HG03571 (cell line): ENCODE results near the gene TGFB3.
"Not testable (repeated sequence)": the region's sequence is repeated elsewhere in the genome, so short reads cannot be mapped to it uniquely, and the experiment has no call there.

ENCODE experiments used
- ATAC-seq: cut with Tn5 transposase; IDR thresholded peaks from one replicate; pipeline ENCODE4 v1.9.1; 2021; ENCODE audit not compliant: unreplicated experiment

TGFB3 gene

GRCh38 chr14:75981426-75982265 is at the start of gene TGFB3:
TGFB3 (minus strand) TSS chr14:75981995; CDS start chr14:75980893, 1,102 bp downstream.
- ATAC-seq, result peak; percentile 31

- ATAC-seq, result no peak
Measured at GRCh38 chr14:76024211-76024907, 42.6 kb upstream of the TGFB3 start.

GRCh38 chr14:76023757-76024156 is 42.0 kb upstream of the TGFB3 start:
- no peak for ATAC-seq

DNA sequence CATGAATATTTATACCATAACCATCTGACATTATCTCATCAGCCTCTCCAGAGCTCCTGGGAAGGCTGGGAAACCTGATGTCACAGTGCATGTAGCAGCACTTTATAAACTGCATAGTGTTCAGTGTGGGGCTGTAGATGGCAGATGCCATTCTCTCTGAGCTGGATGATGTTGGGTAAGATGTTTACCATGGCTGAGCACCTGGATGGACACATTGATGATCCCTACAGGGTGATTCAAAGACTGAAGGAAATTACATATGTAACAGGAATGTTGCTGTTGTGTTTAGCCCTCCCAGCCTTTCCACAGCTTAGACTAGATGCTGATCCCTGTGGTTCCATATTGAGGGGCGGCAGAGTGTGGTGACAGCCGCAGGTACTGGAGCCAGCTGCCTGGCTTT is 41.2 kb upstream of the TGFB3 start:
- ATAC-seq, result no peak

GRCh38 chr14:76019676-76020075 is 37.9 kb upstream of the TGFB3 start:
- ATAC-seq, result no peak

DNA sequence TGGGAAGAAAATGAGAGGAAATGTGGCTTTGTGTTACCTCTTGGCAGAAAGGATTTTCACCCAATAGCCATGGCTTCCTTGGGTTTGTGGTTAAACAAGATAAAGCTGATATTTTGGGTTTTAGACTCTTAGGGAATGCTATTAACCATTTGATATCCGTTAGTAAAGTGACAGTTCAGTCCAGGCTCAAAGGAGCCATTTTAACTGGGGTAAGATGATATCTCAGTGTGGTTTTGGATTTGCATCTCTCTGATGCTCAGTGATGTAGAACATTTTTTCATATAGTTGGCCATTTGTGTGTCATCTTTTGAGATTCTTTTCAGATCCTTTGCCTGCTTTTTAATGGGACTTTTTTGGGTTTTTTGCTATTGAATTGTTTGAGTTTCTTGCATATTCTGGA is 33.9 kb upstream of the TGFB3 start:
- no peak for ATAC-seq

DNA sequence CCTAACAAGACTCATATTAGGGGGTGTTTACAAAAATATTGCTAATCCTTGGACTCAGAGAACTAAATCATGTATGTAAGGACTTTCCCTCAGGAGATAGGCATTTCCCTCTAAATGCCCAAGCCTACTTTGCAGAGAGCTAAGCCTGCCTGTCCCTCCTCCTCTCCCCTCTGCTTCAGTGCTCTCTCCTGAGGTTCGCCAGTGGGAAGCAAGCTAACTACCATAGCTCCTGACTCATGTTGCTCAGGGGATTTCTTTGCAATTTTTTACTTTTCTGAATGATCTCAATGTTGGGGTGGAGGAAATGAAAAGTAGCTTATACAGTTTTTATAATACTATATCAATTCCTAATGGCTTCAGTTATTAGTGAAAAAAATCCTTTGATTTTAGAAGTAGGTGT is 33.4 kb upstream of the TGFB3 start:
- ATAC-seq, result no peak

DNA sequence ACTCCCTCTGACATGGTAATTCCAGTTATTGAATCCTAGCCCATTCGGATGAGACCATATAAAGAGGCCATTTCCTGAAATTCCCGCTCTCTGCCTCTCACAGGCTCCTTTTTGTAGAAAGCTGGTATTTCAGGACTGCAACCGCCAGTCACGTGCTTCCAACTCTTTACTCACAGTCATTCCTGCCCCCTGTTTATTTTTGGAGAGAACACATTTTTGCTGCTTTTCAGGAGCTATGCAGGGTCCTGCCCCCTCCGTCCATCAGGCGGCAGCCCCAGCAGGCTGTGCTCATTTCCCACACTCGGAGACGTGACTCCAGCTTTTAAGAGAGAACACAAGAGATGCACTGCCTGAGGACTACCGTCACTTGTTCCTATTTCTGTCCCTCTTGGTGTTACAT is 30.6 kb upstream of the TGFB3 start:
- ATAC-seq, result no peak

DNA sequence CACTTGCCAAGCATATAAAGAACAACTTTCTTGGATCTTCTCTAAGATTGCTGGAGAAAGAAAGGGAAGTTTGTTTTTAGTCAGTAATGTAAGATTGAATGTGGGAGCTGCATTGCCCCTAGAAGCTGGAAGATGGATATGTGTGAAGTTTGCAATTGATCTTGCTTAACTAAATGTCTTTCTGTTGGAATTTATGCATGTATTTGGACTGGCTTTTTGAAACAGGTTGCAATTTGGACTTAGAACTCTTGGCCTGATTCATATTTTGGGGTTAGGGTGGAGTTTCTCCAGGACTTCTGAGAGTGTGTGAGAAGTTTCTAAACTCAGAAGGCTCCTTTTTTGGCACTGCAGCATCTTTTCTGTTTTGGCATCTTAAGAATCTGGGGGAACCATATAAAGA is 30.1 kb upstream of the TGFB3 start:
- no peak for ATAC-seq

DNA sequence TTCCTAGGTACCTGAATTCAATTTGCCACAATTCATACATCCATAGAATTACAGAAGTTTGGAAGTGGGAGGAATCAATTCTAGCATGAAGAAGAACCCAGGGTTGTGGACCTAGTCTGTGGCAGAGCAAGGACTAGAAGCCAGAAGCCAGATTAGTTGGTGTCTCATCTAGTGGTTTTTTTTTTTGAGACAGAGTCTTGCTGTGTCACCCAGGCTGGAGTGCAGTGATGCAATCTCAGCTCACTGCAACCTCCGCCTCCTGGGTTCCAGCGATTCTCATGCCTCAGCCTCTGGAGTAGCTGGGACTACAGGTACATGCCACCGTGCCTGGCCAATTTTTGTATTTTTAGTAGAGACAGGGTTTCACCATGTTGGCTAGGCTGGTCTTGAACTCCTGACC is 27.8 kb upstream of the TGFB3 start:
- ATAC-seq, result not testable (repeated sequence)

GRCh38 chr14:76007852-76008251 is 26.1 kb upstream of the TGFB3 start:
- no peak for ATAC-seq

GRCh38 chr14:76007379-76007778 is 25.6 kb upstream of the TGFB3 start:
- ATAC-seq, result no peak

DNA sequence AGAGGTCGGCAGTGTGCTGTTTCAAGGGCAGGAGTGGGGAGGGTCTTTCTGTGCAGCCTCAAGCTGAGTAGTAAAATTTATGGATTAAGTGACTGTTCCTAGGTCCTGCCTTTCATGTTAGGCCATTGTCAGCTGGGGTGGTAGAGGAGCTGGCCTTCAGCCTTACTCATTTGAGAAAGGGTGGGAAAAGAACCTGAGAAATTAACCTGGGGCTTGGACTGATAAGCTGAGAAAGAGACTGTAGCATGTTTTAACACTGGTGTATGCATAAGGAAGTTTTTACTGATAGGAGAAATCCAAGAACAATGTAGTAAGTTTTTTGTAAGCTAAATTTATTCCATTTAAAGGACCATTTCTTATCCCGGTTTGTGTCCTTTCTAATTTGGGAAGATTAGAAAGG is 24.5 kb upstream of the TGFB3 start:
- no peak for ATAC-seq

DNA sequence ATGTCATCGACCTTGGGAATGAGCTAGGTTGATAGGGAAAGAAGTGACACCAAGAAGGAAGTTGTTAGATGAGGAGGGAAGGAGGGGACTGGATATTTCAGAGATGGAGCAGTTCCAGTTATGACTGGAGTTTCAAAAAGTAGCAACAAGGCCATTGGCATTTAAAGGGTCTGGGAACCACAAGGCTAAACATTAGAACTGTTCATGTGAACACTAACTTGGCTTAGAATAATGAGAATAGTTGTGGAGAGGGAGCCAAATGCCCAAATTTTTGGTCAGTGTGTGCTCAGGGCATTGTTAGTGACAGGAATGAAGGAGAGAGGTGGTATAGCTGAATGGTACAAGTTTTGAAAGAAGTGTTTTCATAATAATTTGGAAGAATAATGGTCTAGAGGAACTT is 20.6 kb upstream of the TGFB3 start:
- no peak for ATAC-seq

GRCh38 chr14:75999511-76000190 is 17.9 kb upstream of the TGFB3 start:
- ATAC-seq, result no peak

- no peak for ATAC-seq
Measured at GRCh38 chr14:75996488-75996887, 14.7 kb upstream of the TGFB3 start.

GRCh38 chr14:75995372-75996041 is 13.7 kb upstream of the TGFB3 start:
- ATAC-seq, result no peak

DNA sequence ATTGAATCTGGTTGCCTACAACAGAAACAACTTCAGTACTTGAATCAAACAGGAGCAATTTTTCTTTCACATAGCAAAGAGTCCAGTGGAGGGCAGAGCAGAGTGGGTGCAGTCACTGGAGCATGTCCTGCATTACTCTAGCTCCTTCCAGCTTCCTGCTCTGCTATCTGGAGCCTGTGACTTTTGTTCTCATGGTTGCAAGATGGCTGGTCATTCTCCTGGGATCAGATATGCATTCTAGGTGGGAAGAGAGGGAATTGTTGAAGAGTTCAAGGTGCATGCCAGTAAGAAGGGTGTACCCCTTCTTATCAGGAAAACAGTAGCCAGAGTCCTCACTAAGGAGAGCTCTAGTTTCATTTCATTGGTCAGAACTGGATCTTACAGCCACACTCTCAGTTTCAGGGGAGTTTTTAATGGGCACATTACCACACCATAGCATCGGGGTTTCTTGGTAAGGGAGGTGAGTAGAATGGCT is 11.8 kb upstream of the TGFB3 start:
- peak; percentile 45 for ATAC-seq

DNA sequence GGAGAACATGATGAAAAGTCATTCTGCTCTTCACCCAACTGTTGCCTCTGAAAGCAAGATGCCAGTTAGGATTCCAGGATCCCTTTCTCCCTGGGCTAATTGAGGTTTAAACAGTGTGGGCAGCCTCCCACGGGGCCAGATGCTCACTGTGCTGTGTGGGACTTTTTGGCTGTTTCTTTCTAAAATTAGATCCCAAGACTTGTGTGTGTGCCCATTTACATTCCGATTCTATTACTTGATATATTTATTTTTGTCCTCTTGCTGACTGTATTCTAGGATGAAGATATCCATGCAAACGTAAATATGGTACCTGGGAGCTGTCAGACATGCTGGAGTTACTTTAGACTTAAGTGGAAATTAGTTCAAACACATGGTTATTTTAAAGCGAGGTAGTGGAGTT is 10.0 kb upstream of the TGFB3 start:
- ATAC-seq, result no peak

- ATAC-seq, result no peak
Measured at GRCh38 chr14:75990297-75990696, 8.5 kb upstream of the TGFB3 start.

DNA sequence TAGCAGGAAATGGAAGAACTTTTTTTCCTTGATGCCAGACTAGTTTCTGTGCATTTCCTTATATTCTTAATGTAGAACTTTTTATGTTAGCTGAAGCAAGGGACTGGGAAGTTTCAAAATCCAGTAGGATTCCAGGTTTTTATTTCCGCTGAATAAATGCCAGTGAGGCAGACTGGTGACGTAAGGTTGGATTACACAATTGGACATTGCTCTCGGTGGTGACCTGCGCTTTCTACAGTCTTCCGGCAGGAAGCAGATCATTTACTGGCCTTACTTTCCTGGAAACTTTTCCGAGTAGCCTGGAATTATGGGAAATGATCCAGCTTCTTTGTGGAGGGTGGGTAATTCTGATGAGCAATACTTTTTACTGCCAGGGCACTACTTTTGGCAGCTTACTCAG is 7.3 kb upstream of the TGFB3 start:
- no peak for ATAC-seq
